Large intestine (tissue), 3 donors: Measurements from ENCODE around the gene GALP. TPM values are rescaled to one million over a fixed set of nuclear protein-coding genes. Genes with fewer than 3 reads are reported as not detected.

Experiments used
- DNase-seq, 2 donors: peaks; one replicate each; pipeline versions ENCODE4 v3.0.0 to v3.0.0-alpha.2; 2013
- H3K27ac ChIP-seq: one replicate; pipeline ENCODE4 v1.5.1; 2013; ENCODE audit warnings: low read length
- H3K27me3 ChIP-seq: 2 replicates; pipeline ENCODE4 v1.6.1; 2013; ENCODE audit warnings: low read length; ENCODE audit not compliant: control insufficient read depth, insufficient read depth
- H3K36me3 ChIP-seq: 2 replicates; pipeline ENCODE4 v1.6.1; 2013; ENCODE audit warnings: low read length; ENCODE audit not compliant: control insufficient read depth, insufficient read depth
- H3K4me1 ChIP-seq: one replicate; pipeline ENCODE4 v1.6.1; 2013; ENCODE audit warnings: low read length; ENCODE audit not compliant: control insufficient read depth, insufficient read depth
- H3K4me3 ChIP-seq: one replicate; pipeline ENCODE4 v1.5.1; 2013; ENCODE audit warnings: low read length
- H3K9me3 ChIP-seq: one replicate; pipeline ENCODE4 v1.6.1; 2013; ENCODE audit warnings: mild to moderate bottlenecking, low read depth, low read length, moderate library complexity; ENCODE audit not compliant: control insufficient read depth
- WGBS: methylation state at CpG from one replicate; pipeline ENCODE4 v1.1.5; 2013; ENCODE audit warnings: low lambda C conversion rate; ENCODE audit not compliant: insufficient coverage; 5-methylcytosine and 5-hydroxymethylcytosine counted together
- polyA plus RNA-seq: library from polyadenylated mRNA; unstranded; fragments of 120-200 nt; gene quantifications from one replicate; pipeline ENCODE4 v1.2.1, GENCODE V29; 2013

The GALP gene
- polyA plus RNA-seq, 1 donor = not detected

- Histone ChIP-seq H3K4me3 (peak overlapping the region; percentile 67), H3K27ac (peak overlapping the region; percentile 69), H3K9me3 (no peaks in the 10 kb centered on the region), H3K4me1 (peaks cover 33% of the 10 kb centered on the region), H3K36me3 (no peaks in the 10 kb centered on the region), H3K27me3 (no peaks in the 10 kb centered on the region)
- DNase-seq = peak; percentile 22 to 44
- no CpG with 5 or more reads among the region's 22 CpGs for WGBS
Observed at GRCh38 chr19:56139847-56140582, 35.8 kb upstream of the GALP start.

- peak within 1 kb of the TSS; percentile 92 for H3K27ac ChIP-seq
- H3K27me3 ChIP-seq = no peaks in the 10 kb centered on the region
- no peaks in the 10 kb centered on the region for H3K36me3 ChIP-seq
- DNase-seq = peak; percentile 100
- H3K9me3 ChIP-seq = no peaks in the 10 kb centered on the region
- H3K4me1 ChIP-seq = peaks cover 33% of the 10 kb centered on the region
- H3K4me3 ChIP-seq = peak within 1 kb of the TSS; percentile 67
- no CpG with 5 or more reads among the region's 56 CpGs for WGBS
Observed at GRCh38 chr19:56140583-56141416, 35.0 kb upstream of the GALP start, which contains the start of gene ZNF444. TSS of gene ZNF444 (plus strand) at chr19:56141287. CDS start at chr19:56146912, 5,625 bp downstream.

- Histone ChIP-seq H3K27ac (peak overlapping the region; percentile 92), H3K9me3 (no peaks in the 10 kb centered on the region), H3K36me3 (peaks cover 3% of the 10 kb centered on the region), H3K4me1 (peaks cover 33% of the 10 kb centered on the region), H3K4me3 (peak overlapping the region; percentile 67), H3K27me3 (no peaks in the 10 kb centered on the region)
- WGBS = no CpG with 5 or more reads among the region's 26 CpGs
- no peak for DNase-seq
Observed at GRCh38 chr19:56141417-56141993, 34.3 kb upstream of the GALP start.

GRCh38 chr19:56142087-56142787, 33.6 kb upstream of the GALP start:
- 0% methylated on average over 1 of the region's 17 CpGs for WGBS
- Histone ChIP-seq H3K36me3 (peaks cover 6% of the 10 kb centered on the region), H3K4me3 (peak overlapping the region; percentile 67), H3K27ac (peak overlapping the region; percentile 92), H3K9me3 (no peaks in the 10 kb centered on the region), H3K27me3 (no peaks in the 10 kb centered on the region), H3K4me1 (peaks cover 33% of the 10 kb centered on the region)
- peak; percentile 61 to 89 for DNase-seq

- H3K9me3 ChIP-seq = no peaks in the 10 kb centered on the region
- peaks cover 13% of the 10 kb centered on the region for H3K36me3 ChIP-seq
- H3K27me3 ChIP-seq = no peaks in the 10 kb centered on the region
- no CpG with 5 or more reads among the region's 4 CpGs for WGBS
- H3K4me1 ChIP-seq = peaks cover 33% of the 10 kb centered on the region
- H3K4me3 ChIP-seq = no peak overlapping the region
- DNase-seq = peak in 1 of 2 donors; percentile 27
- H3K27ac ChIP-seq = peak overlapping the region; percentile 92
Observed at GRCh38 chr19:56142897-56143434, 32.8 kb upstream of the GALP start.

- peaks cover 33% of the 10 kb centered on the region for H3K4me1 ChIP-seq
- no peaks in the 10 kb centered on the region for H3K27me3 ChIP-seq
- no CpG with 5 or more reads among the region's 6 CpGs for WGBS
- H3K27ac ChIP-seq = no peak overlapping the region
- DNase-seq = no peak
- H3K4me3 ChIP-seq = no peak overlapping the region
- peaks cover 21% of the 10 kb centered on the region for H3K36me3 ChIP-seq
- H3K9me3 ChIP-seq = no peaks in the 10 kb centered on the region
Observed at GRCh38 chr19:56144376-56144775, 31.4 kb upstream of the GALP start.

GRCh38 chr19:56144831-56145230, 31.0 kb upstream of the GALP start:
- peaks cover 24% of the 10 kb centered on the region for H3K36me3 ChIP-seq
- H3K27me3 ChIP-seq = no peaks in the 10 kb centered on the region
- no peak for DNase-seq
- no CpG with 5 or more reads among the region's 12 CpGs for WGBS
- H3K4me1 ChIP-seq = peaks cover 30% of the 10 kb centered on the region
- H3K9me3 ChIP-seq = no peaks in the 10 kb centered on the region
- no peak overlapping the region for H3K4me3 ChIP-seq
- no peak overlapping the region for H3K27ac ChIP-seq

- Histone ChIP-seq H3K4me3 (no peak overlapping the region), H3K36me3 (peaks cover 30% of the 10 kb centered on the region), H3K27ac (no peak overlapping the region), H3K27me3 (no peaks in the 10 kb centered on the region), H3K4me1 (peaks cover 25% of the 10 kb centered on the region), H3K9me3 (no peaks in the 10 kb centered on the region)
- WGBS = no CpG with 5 or more reads among the region's 10 CpGs
- no peak for DNase-seq
Observed at GRCh38 chr19:56145698-56146097, 30.1 kb upstream of the GALP start.

- Histone ChIP-seq H3K9me3 (no peaks in the 10 kb centered on the region), H3K36me3 (peaks cover 30% of the 10 kb centered on the region), H3K4me1 (peaks cover 22% of the 10 kb centered on the region), H3K27ac (no peak overlapping the region), H3K27me3 (no peaks in the 10 kb centered on the region), H3K4me3 (no peak overlapping the region)
- no CpG with 5 or more reads among the region's 31 CpGs for WGBS
- no peak for DNase-seq
Observed at GRCh38 chr19:56146904-56147303, 28.9 kb upstream of the GALP start.
